ENCODE results near the gene THRB. TPM values are rescaled to one million over a fixed set of nuclear protein-coding genes. Genes with fewer than 3 reads are reported as not detected.
A peak's percentile ranks its signal among the peaks of the same experiment; 100 is the strongest.

The THRB gene
- total and polyA plus RNA-seq, 4 donors, result 4.0 to 10.5 (median 6.2) TPM

GRCh38 chr3:24525557-24525956, 30.9 kb upstream of the THRB start:
- H3K4me1 ChIP-seq (ENCODE audit: control insufficient read depth, insufficient read depth, low read length), result peaks cover 12% of the 10 kb centered on the region
- H3K4me3 ChIP-seq (ENCODE audit: low read depth, low read length), result no peak overlapping the region
- H3K9me3 ChIP-seq (ENCODE audit: control insufficient read depth, insufficient read depth, low read length), result no peaks in the 10 kb centered on the region
- no peaks in the 10 kb centered on the region for H3K36me3 ChIP-seq (ENCODE audit: control insufficient read depth, insufficient read depth, low read length)
- H3K27me3 ChIP-seq (ENCODE audit: control insufficient read depth, insufficient read depth, low read length), result peaks cover 13% of the 10 kb centered on the region
- no peak overlapping the region for H3K27ac ChIP-seq (ENCODE audit: low read depth, low read length)
- WGBS (ENCODE audit: insufficient coverage), result no CpG with 5 or more reads among the region's 1 CpG
- DNase-seq (ENCODE audit: low read depth in 4 of 6, low spot score in 6 of 6), result no peak

- no CpG with 5 or more reads among the region's 1 CpG for WGBS (ENCODE audit: insufficient coverage)
- H3K36me3 ChIP-seq (ENCODE audit: control insufficient read depth, insufficient read depth, low read length), result no peaks in the 10 kb centered on the region
- no peak for DNase-seq (ENCODE audit: low read depth in 4 of 6, low spot score in 6 of 6)
- H3K4me3 ChIP-seq (ENCODE audit: low read depth, low read length), result no peak overlapping the region
- H3K27me3 ChIP-seq (ENCODE audit: control insufficient read depth, insufficient read depth, low read length), result peaks cover 18% of the 10 kb centered on the region
- H3K4me1 ChIP-seq (ENCODE audit: control insufficient read depth, insufficient read depth, low read length), result peaks cover 12% of the 10 kb centered on the region
- no peak overlapping the region for H3K27ac ChIP-seq (ENCODE audit: low read depth, low read length)
- no peaks in the 10 kb centered on the region for H3K9me3 ChIP-seq (ENCODE audit: control insufficient read depth, insufficient read depth, low read length)
These were observed 30.4 kb upstream of the THRB start for GRCh38 chr3:24525022-24525421.

- no peak for DNase-seq (ENCODE audit: low read depth in 4 of 6, low spot score in 6 of 6)
- Histone ChIP-seq H3K27ac (ENCODE audit: low read depth, low read length) (no peak overlapping the region), H3K27me3 (ENCODE audit: control insufficient read depth, insufficient read depth, low read length) (peaks cover 26% of the 10 kb centered on the region), H3K36me3 (ENCODE audit: control insufficient read depth, insufficient read depth, low read length) (no peaks in the 10 kb centered on the region), H3K9me3 (ENCODE audit: control insufficient read depth, insufficient read depth, low read length) (no peaks in the 10 kb centered on the region), H3K4me3 (ENCODE audit: low read depth, low read length) (no peak overlapping the region), H3K4me1 (ENCODE audit: control insufficient read depth, insufficient read depth, low read length) (peaks cover 12% of the 10 kb centered on the region)
- no CpG with 5 or more reads among the region's 3 CpGs for WGBS (ENCODE audit: insufficient coverage)
These were observed 29.5 kb upstream of the THRB start for GRCh38 chr3:24523988-24524727.

- Histone ChIP-seq H3K4me3 (ENCODE audit: low read depth, low read length) (no peak overlapping the region), H3K4me1 (ENCODE audit: control insufficient read depth, insufficient read depth, low read length) (peaks cover 12% of the 10 kb centered on the region), H3K9me3 (ENCODE audit: control insufficient read depth, insufficient read depth, low read length) (no peaks in the 10 kb centered on the region), H3K27me3 (ENCODE audit: control insufficient read depth, insufficient read depth, low read length) (peaks cover 29% of the 10 kb centered on the region), H3K36me3 (ENCODE audit: control insufficient read depth, insufficient read depth, low read length) (no peaks in the 10 kb centered on the region), H3K27ac (ENCODE audit: low read depth, low read length) (no peak overlapping the region)
- DNase-seq (ENCODE audit: low read depth in 4 of 6, low spot score in 6 of 6), result peak in 2 of 6 donors; percentile 28 to 76
- no CpG with 5 or more reads among the region's 2 CpGs for WGBS (ENCODE audit: insufficient coverage)
These were observed 28.6 kb upstream of the THRB start for GRCh38 chr3:24523215-24523614.

GRCh38 chr3:24522146-24522579, 27.5 kb upstream of the THRB start:
- H3K4me1 ChIP-seq (ENCODE audit: control insufficient read depth, insufficient read depth, low read length), result peaks cover 12% of the 10 kb centered on the region
- H3K36me3 ChIP-seq (ENCODE audit: control insufficient read depth, insufficient read depth, low read length), result no peaks in the 10 kb centered on the region
- 1% methylated on average over 8 of the region's 16 CpGs for WGBS (ENCODE audit: insufficient coverage)
- peaks cover 29% of the 10 kb centered on the region for H3K27me3 ChIP-seq (ENCODE audit: control insufficient read depth, insufficient read depth, low read length)
- H3K27ac ChIP-seq (ENCODE audit: low read depth, low read length), result no peak overlapping the region
- H3K4me3 ChIP-seq (ENCODE audit: low read depth, low read length), result peak overlapping the region; percentile 45
- no peaks in the 10 kb centered on the region for H3K9me3 ChIP-seq (ENCODE audit: control insufficient read depth, insufficient read depth, low read length)
- DNase-seq (ENCODE audit: low read depth in 4 of 6, low spot score in 6 of 6), result peak in 1 of 6 donors; percentile 7

- H3K27ac ChIP-seq (ENCODE audit: low read depth, low read length), result peak overlapping the region; percentile 12
These were observed 26.9 kb upstream of the THRB start for GRCh38 chr3:24521420-24522145.

GRCh38 chr3:24520976-24521419, 26.3 kb upstream of the THRB start:
- H3K9me3 ChIP-seq (ENCODE audit: control insufficient read depth, insufficient read depth, low read length), result no peaks in the 10 kb centered on the region
- H3K27ac ChIP-seq (ENCODE audit: low read depth, low read length), result peak overlapping the region; percentile 12
- DNase-seq (ENCODE audit: low read depth in 4 of 6, low spot score in 6 of 6), result no peak
- H3K4me3 ChIP-seq (ENCODE audit: low read depth, low read length), result peak overlapping the region; percentile 51
- H3K4me1 ChIP-seq (ENCODE audit: control insufficient read depth, insufficient read depth, low read length), result peaks cover 12% of the 10 kb centered on the region
- no peaks in the 10 kb centered on the region for H3K36me3 ChIP-seq (ENCODE audit: control insufficient read depth, insufficient read depth, low read length)
- 1% methylated on average over 6 of the region's 8 CpGs for WGBS (ENCODE audit: insufficient coverage)
- H3K27me3 ChIP-seq (ENCODE audit: control insufficient read depth, insufficient read depth, low read length), result peaks cover 29% of the 10 kb centered on the region

More at GRCh38 chr3:24521420-24522145, 26.9 kb upstream of the THRB start:
- Histone ChIP-seq H3K27me3 (ENCODE audit: control insufficient read depth, insufficient read depth, low read length) (peaks cover 29% of the 10 kb centered on the region), H3K4me3 (ENCODE audit: low read depth, low read length) (peak overlapping the region; percentile 51), H3K4me1 (ENCODE audit: control insufficient read depth, insufficient read depth, low read length) (peaks cover 12% of the 10 kb centered on the region), H3K36me3 (ENCODE audit: control insufficient read depth, insufficient read depth, low read length) (no peaks in the 10 kb centered on the region), H3K9me3 (ENCODE audit: control insufficient read depth, insufficient read depth, low read length) (no peaks in the 10 kb centered on the region)
- WGBS (ENCODE audit: insufficient coverage), result under 1% methylated on average over 79 of the region's 79 CpGs
- DNase-seq (ENCODE audit: low read depth in 4 of 6, low spot score in 6 of 6), result peak in 2 of 6 donors; percentile 60 to 64

- no peaks in the 10 kb centered on the region for H3K36me3 ChIP-seq (ENCODE audit: control insufficient read depth, insufficient read depth, low read length)
- peaks cover 29% of the 10 kb centered on the region for H3K27me3 ChIP-seq (ENCODE audit: control insufficient read depth, insufficient read depth, low read length)
- H3K27ac ChIP-seq (ENCODE audit: low read depth, low read length), result no peak overlapping the region
- WGBS (ENCODE audit: insufficient coverage), result no CpG with 5 or more reads among the region's 2 CpGs
- no peaks in the 10 kb centered on the region for H3K9me3 ChIP-seq (ENCODE audit: control insufficient read depth, insufficient read depth, low read length)
- H3K4me3 ChIP-seq (ENCODE audit: low read depth, low read length), result no peak overlapping the region
- DNase-seq (ENCODE audit: low read depth in 4 of 6, low spot score in 6 of 6), result no peak
- H3K4me1 ChIP-seq (ENCODE audit: control insufficient read depth, insufficient read depth, low read length), result peaks cover 12% of the 10 kb centered on the region
These were observed 25.4 kb upstream of the THRB start for GRCh38 chr3:24520101-24520495.

- Histone ChIP-seq H3K27me3 (ENCODE audit: control insufficient read depth, insufficient read depth, low read length) (peaks cover 29% of the 10 kb centered on the region), H3K9me3 (ENCODE audit: control insufficient read depth, insufficient read depth, low read length) (no peaks in the 10 kb centered on the region), H3K36me3 (ENCODE audit: control insufficient read depth, insufficient read depth, low read length) (no peaks in the 10 kb centered on the region), H3K4me3 (ENCODE audit: low read depth, low read length) (no peak overlapping the region), H3K27ac (ENCODE audit: low read depth, low read length) (no peak overlapping the region), H3K4me1 (ENCODE audit: control insufficient read depth, insufficient read depth, low read length) (peaks cover 12% of the 10 kb centered on the region)
- DNase-seq (ENCODE audit: low read depth in 4 of 6, low spot score in 6 of 6), result peak in 2 of 6 donors; percentile 70 to 71
- 56% methylated on average over 8 of the region's 15 CpGs for WGBS (ENCODE audit: insufficient coverage)
These were observed 24.9 kb upstream of the THRB start for GRCh38 chr3:24519368-24520100.

All from spinal cord (tissue), 10 donors.